Lung (tissue), 12 donors: Measurements from ENCODE around the gene LRCH1. TPM values are rescaled to one million over a fixed set of nuclear protein-coding genes. Genes with fewer than 3 reads are reported as not detected.

Experiments used
- ATAC-seq: fragments of 200-7000 bp; cut with Tn5 transposase; one replicate; pipeline ENCODE4 v1.9.1; 2020; ENCODE audit warnings: moderate number of reproducible peaks; ENCODE audit not compliant: insufficient read depth, low FRiP score
- DNase-seq, 3 donors: peaks; one replicate each; pipeline ENCODE4 v3.0.0-alpha.2; 2013 to 2017
- H3K27ac ChIP-seq, 2 donors: one replicate each; pipeline ENCODE4 v1.5.1; 2013; ENCODE audit warnings: mild to moderate bottlenecking in 2 of 2, moderate library complexity in 2 of 2, control low read depth in 1 of 2, inconsistent platforms in 1 of 2, low read depth in 1 of 2, low read length in 1 of 2
- H3K27me3 ChIP-seq, 3 donors: one replicate each; pipeline ENCODE4 v1.5.1; 2013; ENCODE audit warnings: low read length in 2 of 3; ENCODE audit not compliant: control insufficient read depth in 3 of 3, insufficient read depth in 3 of 3
- H3K36me3 ChIP-seq, 4 donors: one replicate each; pipeline ENCODE4 v1.5.1; 2013; ENCODE audit warnings: low read length in 4 of 4, mild to moderate bottlenecking in 1 of 4, moderate library complexity in 1 of 4; ENCODE audit not compliant: control insufficient read depth in 4 of 4, insufficient read depth in 4 of 4
- H3K4me1 ChIP-seq, 5 donors: one replicate each; pipeline ENCODE4 v1.5.1; 2013; ENCODE audit warnings: low read length in 5 of 5, mild to moderate bottlenecking in 2 of 5, moderate library complexity in 1 of 5; ENCODE audit not compliant: control insufficient read depth in 5 of 5, insufficient read depth in 5 of 5
- H3K4me3 ChIP-seq: one replicate; pipeline ENCODE4 v1.5.1; 2013; ENCODE audit warnings: mild to moderate bottlenecking, control low read depth, moderate library complexity
- H3K9ac ChIP-seq, 2 donors: one replicate each; pipeline ENCODE4 v1.5.1; 2013; ENCODE audit warnings: low read length in 2 of 2, control low read depth in 1 of 2; ENCODE audit not compliant: insufficient read depth in 1 of 2
- H3K9me3 ChIP-seq, 4 donors: one replicate each; pipeline ENCODE4 v1.5.1; 2013; ENCODE audit warnings: low read length in 3 of 4, mild to moderate bottlenecking in 1 of 4, moderate library complexity in 1 of 4; ENCODE audit not compliant: control insufficient read depth in 4 of 4, insufficient read depth in 3 of 4
- WGBS, 2 donors: extraction: QIAGEN DNeasy Blood & Tissue Kit; methylation state at CpG; one replicate each; pipeline ENCODE4 v1.1.7; 2013; 5-methylcytosine and 5-hydroxymethylcytosine counted together
- polyA plus RNA-seq, 2 donors: library from polyadenylated mRNA; stranded (reverse); fragments of 200-250 nt; gene quantifications; one replicate each; pipeline ENCODE4 v1.2.1, GENCODE V29; 2013
- total RNA-seq, 2 donors: library from RNA; depleted of rRNA in 1 of 2; stranded (reverse); fragments of >200 nt in 1 of 2; gene quantifications; one replicate each; pipeline ENCODE4 v1.2.1, GENCODE V29; 2014 to 2021
- TF ChIP-seq, protein P1 (sequence below): IDR thresholded peaks from 2 replicates; pipeline ENCODE4 v1.5.1; 2012; ENCODE audit warnings: mild to moderate bottlenecking; ENCODE audit errors: control extremely low read depth, extremely low read depth
- donor health status: control.
- donor health status: control.
- donor health status: Bipolar disorder and iron deficiency.
- donor health status: healthy.
- donor health status: DM: yes; HTN: yes; CAD: no.

LRCH1 gene
- total and polyA plus RNA-seq, 4 donors, result 3.6 to 35.4 (median 13.2) TPM

DNA sequence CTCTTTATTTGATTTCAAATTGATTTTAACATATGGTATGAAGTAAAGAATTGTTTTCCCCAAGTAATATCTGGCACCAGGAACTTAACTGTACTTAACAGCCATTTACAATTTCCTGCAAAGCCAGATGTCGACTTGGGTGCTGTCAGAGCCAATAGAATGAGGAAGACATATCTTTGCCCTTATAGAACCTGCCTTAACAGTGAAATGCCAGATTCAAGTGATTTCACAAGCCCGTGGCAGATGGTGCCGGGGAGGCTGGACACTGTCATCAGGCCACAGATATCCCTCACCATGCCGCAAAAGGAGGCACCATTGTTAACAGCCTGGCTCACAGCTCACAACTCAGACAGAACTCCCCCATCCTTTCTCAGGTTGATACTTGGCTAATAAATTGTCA is 195.3 kb downstream of the LRCH1 start:
- no peaks in the 10 kb centered on the region for H3K27me3 ChIP-seq
- ATAC-seq, result no peak
- no peak overlapping the region for H3K4me3 ChIP-seq
- no peak overlapping the region for H3K27ac ChIP-seq
- H3K4me1 ChIP-seq, result peaks cover 0 to 1% (median 0%) of the 10 kb centered on the region in 5 donors
- no peak for DNase-seq
- H3K9me3 ChIP-seq, result no peaks in the 10 kb centered on the region
- TF ChIP-seq, protein P1, sequence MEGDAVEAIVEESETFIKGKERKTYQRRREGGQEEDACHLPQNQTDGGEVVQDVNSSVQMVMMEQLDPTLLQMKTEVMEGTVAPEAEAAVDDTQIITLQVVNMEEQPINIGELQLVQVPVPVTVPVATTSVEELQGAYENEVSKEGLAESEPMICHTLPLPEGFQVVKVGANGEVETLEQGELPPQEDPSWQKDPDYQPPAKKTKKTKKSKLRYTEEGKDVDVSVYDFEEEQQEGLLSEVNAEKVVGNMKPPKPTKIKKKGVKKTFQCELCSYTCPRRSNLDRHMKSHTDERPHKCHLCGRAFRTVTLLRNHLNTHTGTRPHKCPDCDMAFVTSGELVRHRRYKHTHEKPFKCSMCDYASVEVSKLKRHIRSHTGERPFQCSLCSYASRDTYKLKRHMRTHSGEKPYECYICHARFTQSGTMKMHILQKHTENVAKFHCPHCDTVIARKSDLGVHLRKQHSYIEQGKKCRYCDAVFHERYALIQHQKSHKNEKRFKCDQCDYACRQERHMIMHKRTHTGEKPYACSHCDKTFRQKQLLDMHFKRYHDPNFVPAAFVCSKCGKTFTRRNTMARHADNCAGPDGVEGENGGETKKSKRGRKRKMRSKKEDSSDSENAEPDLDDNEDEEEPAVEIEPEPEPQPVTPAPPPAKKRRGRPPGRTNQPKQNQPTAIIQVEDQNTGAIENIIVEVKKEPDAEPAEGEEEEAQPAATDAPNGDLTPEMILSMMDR, result no peak
- no peak overlapping the region for H3K9ac ChIP-seq
- peaks cover 13 to 31% (median 22%) of the 10 kb centered on the region in 4 donors for H3K36me3 ChIP-seq
- 39 to 80% methylated on average over 4 of the region's 4 CpGs for WGBS, 2 donors

DNA sequence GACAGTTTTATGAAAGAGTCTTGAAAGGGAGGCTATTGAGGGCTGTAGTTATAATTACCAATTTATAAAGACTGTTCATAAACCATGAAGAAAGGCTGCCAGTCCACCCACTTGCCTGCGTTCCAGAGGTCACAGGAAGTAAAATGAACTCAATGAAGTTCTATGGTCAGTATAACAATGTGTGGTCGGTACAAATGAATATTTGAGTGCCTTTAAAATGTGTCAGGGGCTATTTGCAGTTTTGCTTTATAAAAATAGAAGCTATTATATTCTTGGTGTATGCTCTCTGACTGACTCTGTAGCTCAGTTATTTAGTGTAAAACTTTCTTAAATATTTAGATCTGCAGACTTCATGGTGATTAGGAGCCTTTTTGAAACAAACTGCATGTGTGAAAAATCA is 197.0 kb downstream of the LRCH1 start:
- H3K9ac ChIP-seq, result no peak overlapping the region
- TF ChIP-seq, protein P1, result no peak
- no peak overlapping the region for H3K4me3 ChIP-seq
- no peaks in the 10 kb centered on the region for H3K27me3 ChIP-seq
- H3K9me3 ChIP-seq, result no peaks in the 10 kb centered on the region
- ATAC-seq (no peak), DNase-seq (no peak)
- H3K4me1 ChIP-seq, result peaks cover 0 to 1% (median 0%) of the 10 kb centered on the region in 5 donors
- H3K36me3 ChIP-seq, result peaks cover 13 to 31% (median 22%) of the 10 kb centered on the region in 4 donors
- WGBS, 2 donors, result 64 to 73% methylated on average over 2 of the region's 2 CpGs
- H3K27ac ChIP-seq, result no peak overlapping the region

DNA sequence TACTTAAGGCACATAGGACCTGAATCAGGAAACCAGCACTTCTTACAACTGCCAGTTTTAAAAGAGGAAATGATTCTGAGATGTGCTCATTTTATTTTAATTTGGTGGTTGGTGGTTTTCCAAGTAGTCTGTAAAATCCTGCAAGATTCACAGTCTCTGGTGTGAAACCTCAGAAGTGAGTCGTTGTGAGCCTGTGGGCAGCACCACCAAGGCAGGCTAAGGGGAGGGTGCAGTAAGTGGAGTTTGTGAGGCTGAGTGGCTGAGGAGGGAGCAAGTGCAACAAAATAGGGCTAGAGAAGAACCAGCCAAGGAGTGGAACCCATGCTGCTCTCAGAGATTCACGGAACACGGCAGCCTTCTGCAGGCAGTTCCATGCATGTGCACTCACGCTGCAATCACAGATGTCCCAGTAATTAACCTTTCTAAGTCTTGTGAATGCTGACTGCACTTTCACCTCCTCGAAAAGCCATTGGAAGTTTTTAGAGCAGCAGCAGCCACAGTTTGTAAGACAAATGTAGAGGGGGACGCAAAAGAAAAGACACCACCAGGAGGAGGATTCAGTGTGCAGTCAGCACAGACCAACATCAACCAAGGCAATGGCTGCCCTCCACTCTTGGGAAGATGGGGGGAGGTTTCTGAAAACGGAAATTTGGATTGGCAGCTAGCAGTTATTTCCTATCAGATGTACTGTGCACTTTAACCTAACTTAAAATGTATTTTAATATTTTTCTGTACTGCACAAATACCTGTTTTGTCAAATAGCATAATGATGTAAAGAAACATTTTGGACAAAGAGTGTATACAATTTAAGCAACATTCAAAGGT is 199.1 kb downstream of the LRCH1 start:
- H3K36me3 ChIP-seq, result peaks cover 2 to 16% (median 15%) of the 10 kb centered on the region in 4 donors
- 37 to 58% methylated on average over 7 of the region's 7 CpGs for WGBS, 2 donors
- H3K4me1 ChIP-seq, result peaks cover 0 to 1% (median 0%) of the 10 kb centered on the region in 5 donors
- TF ChIP-seq, protein P1, result no peak
- ATAC-seq (peak; percentile 41), DNase-seq (no peak)
- H3K9me3 ChIP-seq, result no peaks in the 10 kb centered on the region
- peak overlapping the region in 1 of 2 donors; percentile 34 for H3K27ac ChIP-seq
- H3K4me3 ChIP-seq, result no peak overlapping the region
- no peaks in the 10 kb centered on the region for H3K27me3 ChIP-seq
- no peak overlapping the region for H3K9ac ChIP-seq
